Heart right ventricle (tissue), 16 donors: ENCODE results near the gene AMHR2. TPM values are rescaled to one million over a fixed set of nuclear protein-coding genes. Genes with fewer than 3 reads are reported as not detected.
A peak's percentile ranks its signal among the peaks of the same experiment; 100 is the strongest.

ENCODE experiments used
- ATAC-seq, 8 donors: fragments of 200-7000 bp; cut with Tn5 transposase; one replicate each; pipeline ENCODE4 v1.9.1; 2020; ENCODE audit warnings: mild to moderate bottlenecking in 8 of 8, moderate library complexity in 8 of 8, moderate number of reproducible peaks in 1 of 8
- DNase-seq, 2 donors: peaks; one replicate each; pipeline ENCODE4 v3.0.0-alpha.2; 2020
- H3K27ac ChIP-seq, 10 donors: fragments of 200-600 bp; sonication (generic) in 2 of 10; one replicate each; pipeline versions ENCODE4 v1.5.0 to v1.8.0; 2020 to 2022; ENCODE audit warnings: mild to moderate bottlenecking in 3 of 10
- H3K27me3 ChIP-seq, 7 donors: fragments of 200-600 bp; one replicate each; pipeline ENCODE4 v1.8.0; 2021 to 2022; ENCODE audit warnings: mild to moderate bottlenecking in 2 of 7
- H3K36me3 ChIP-seq, 9 donors: fragments of 200-600 bp; sonication (generic) in 1 of 9; one replicate each; pipeline versions ENCODE4 v1.5.0 to v1.8.0; 2020 to 2022; ENCODE audit warnings: mild to moderate bottlenecking in 2 of 9
- H3K4me1 ChIP-seq, 9 donors: fragments of 200-600 bp; sonication (generic) in 1 of 9; one replicate each; pipeline versions ENCODE4 v1.5.0 to v1.8.0; 2020 to 2022; ENCODE audit warnings: mild to moderate bottlenecking in 4 of 9
- H3K4me3 ChIP-seq, 10 donors: fragments of 200-600 bp; sonication (generic) in 2 of 10; one replicate each; pipeline versions ENCODE4 v1.5.0 to v1.8.0; 2020 to 2022; ENCODE audit warnings: mild to moderate bottlenecking in 7 of 10, moderate library complexity in 2 of 10
- H3K9me3 ChIP-seq, 11 donors: fragments of 200-600 bp in 10 of 11; sonication (generic) in 2 of 11; one replicate each; pipeline versions ENCODE4 v1.5.0 to v1.8.0; 2013 to 2022; ENCODE audit warnings: mild to moderate bottlenecking in 2 of 11, control low read depth in 1 of 11, moderate library complexity in 1 of 11
- CTCF ChIP-seq, 9 donors: fragments of 200-600 bp; sonication (generic) in 2 of 9; IDR thresholded peaks; one replicate each; pipeline versions ENCODE4 v1.5.0 to v1.8.0; 2021 to 2022; ENCODE audit warnings: antibody characterized with exemption in 9 of 9, mild to moderate bottlenecking in 5 of 9, moderate library complexity in 1 of 9
- WGBS, 2 donors: extraction: QIAGEN DNeasy Blood & Tissue Kit; methylation state at CpG; one replicate each; pipeline ENCODE4 v1.1.7; 2013; ENCODE audit warnings: inconsistent platforms in 1 of 2; 5-methylcytosine and 5-hydroxymethylcytosine counted together
- intact Hi-C, 10 donors: fragments of 100-400 bp; cut with DNase I; formaldehyde crosslinking; loops; one replicate each; pipeline versions ENCODE4 v1.11.1 to v1.14.2; 2022
- polyA plus RNA-seq, 2 donors: library from polyadenylated mRNA; stranded (reverse); fragments of 200-250 nt; gene quantifications; one replicate each; pipeline ENCODE4 v1.2.3, GENCODE V29; 2013
- total RNA-seq, 10 donors: library from RNA; stranded (reverse); fragmentation: NEBNext Ultra II Directional in 3 of 10; extraction: Animal tissue kit (Norgen Biotek cat#: 25700) in 3 of 10; gene quantifications; one replicate each; pipeline versions ENCODE4 v1.2.1 to v1.2.4, GENCODE V29; 2021 to 2023
- donor health status: Arrhythmogenic right ventricular cardiomyopathy.
- donor health status: ischemic (EF 13 %, LVEDD 7.1; RV severe dilation, severe dysfunction).
- donor health status: healthy with polysubstance abuse.
- donor health status: DM: no; HTN: yes; CAD: no.
- donor health status: DM: no; HTN: no; CAD: no.
- donor health status: ischemic (EF 25% LVEDD 6.9; RV normal size, moderate dysfunction).
- donor health status: ischemic (EF 25% LVEDD 5.7; RV mildly dilated, moderate dysfunction).
- donor health status: healthy.
- donor health status: DM: yes; HTN: yes; CAD: no.
- donor health status: Ischemic cardiomyopathy.
- donor health status: ischemic (EF 35%, LVEDD 5.7; RV mildly dilated, moderate dysfunction).
- donor health status: nonischemic (EF 11% LVEDD 7.7; RV severe dilation, severe dysfunction).
- donor health status: DM: yes; HTN: yes; CAD: no.
- donor health status: PGD.
- donor health status: ischemic (EF 29% LVEDD 5.4; RV normal size, mild dysfunction).
- donor health status: nonischemic (EF 23%, LVEDD 6.1; RV moderate dilation, normal function).

AMHR2 gene
- total and polyA plus RNA-seq, 12 donors: 0.24 to 0.94 (median 0.64) TPM; not detected in 7

DNA sequence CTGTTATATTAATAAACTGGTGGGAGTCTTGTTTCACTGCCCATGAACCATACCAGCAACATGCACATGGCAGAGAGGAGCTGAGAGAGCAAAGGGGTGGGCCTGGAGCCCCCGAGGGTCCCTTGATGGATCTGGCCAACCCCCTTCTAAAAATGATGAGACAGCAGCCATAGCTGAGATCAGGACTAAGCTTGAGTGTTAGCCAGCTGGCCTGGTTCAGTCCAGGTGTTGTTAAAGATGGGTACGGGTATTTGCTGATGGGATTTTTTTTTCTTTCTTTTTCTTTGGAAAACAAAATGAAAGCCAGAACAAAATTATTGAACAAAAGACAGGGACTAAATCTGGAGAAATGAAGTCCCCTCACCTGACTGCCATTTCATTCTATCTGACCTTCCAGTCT, 44.2 kb downstream of the AMHR2 start:
- WGBS, 2 donors: 51 to 60% methylated on average over 2 of the region's 2 CpGs
- intact Hi-C loops: no loop called here
- ATAC-seq (no peak), DNase-seq (no peak)
- Histone ChIP-seq H3K9me3 (no peaks in the 10 kb centered on the region), H3K27ac (peak overlapping the region in 2 of 10 donors; percentile 31 to 57), H3K4me1 (peaks cover 2 to 92% (median 58%) of the 10 kb centered on the region in 9 donors), H3K27me3 (no peaks in the 10 kb centered on the region), H3K4me3 (no peak overlapping the region), H3K36me3 (peaks cover 7 to 100% (median 98%) of the 10 kb centered on the region in 9 donors)
- no peak for TF ChIP-seq CTCF (IDR thresholded peaks at IDR 0.05)

DNA sequence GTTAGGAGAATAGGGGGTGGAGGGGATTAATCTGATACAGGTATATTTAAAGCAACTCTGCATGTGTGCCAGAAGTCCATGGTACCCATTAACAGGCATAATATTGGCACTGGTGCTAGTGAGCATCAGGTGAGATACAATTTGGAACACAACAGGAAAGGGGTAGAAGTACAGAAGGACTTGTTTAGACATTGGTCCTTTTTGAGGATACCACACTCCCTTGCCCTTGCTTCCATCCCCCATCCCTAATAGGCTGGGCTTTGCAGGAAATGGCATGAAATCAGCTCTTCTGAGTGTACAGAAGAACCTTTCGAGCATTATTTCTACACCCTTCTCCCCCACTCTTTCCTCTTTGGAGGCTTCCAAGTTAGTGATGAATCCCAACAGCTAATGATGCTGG, 44.6 kb downstream of the AMHR2 start:
- H3K27ac ChIP-seq: peak overlapping the region in 1 of 10 donors; percentile 31
- no peak overlapping the region for H3K4me3 ChIP-seq
- 45 to 59% methylated on average over 1 of the region's 1 CpG for WGBS, 2 donors
- peaks cover 7 to 100% (median 97%) of the 10 kb centered on the region in 9 donors for H3K36me3 ChIP-seq
- no peaks in the 10 kb centered on the region for H3K27me3 ChIP-seq
- no peaks in the 10 kb centered on the region for H3K9me3 ChIP-seq
- no peak for TF ChIP-seq CTCF (IDR thresholded peaks at IDR 0.05)
- DNase-seq: no peak
- no peak for ATAC-seq
- intact Hi-C loops: no loop called here
- H3K4me1 ChIP-seq: peaks cover 5 to 92% (median 58%) of the 10 kb centered on the region in 9 donors

GRCh38 chr12:53472056-53472582, 48.5 kb downstream of the AMHR2 start:
- Histone ChIP-seq H3K27me3 (no peaks in the 10 kb centered on the region), H3K4me3 (no peak overlapping the region), H3K9me3 (no peaks in the 10 kb centered on the region), H3K27ac (no peak overlapping the region), H3K4me1 (peaks cover 13 to 89% (median 58%) of the 10 kb centered on the region in 9 donors), H3K36me3 (peaks cover 6 to 100% (median 85%) of the 10 kb centered on the region in 9 donors)
- WGBS, 2 donors: 70 to 73% methylated on average over 1 of the region's 1 CpG
- intact Hi-C loops: no loop called here
- ATAC-seq (no peak), DNase-seq (no peak)
- TF ChIP-seq CTCF (IDR thresholded peaks at IDR 0.05): no peak

GRCh38 chr12:53474077-53474476, 50.4 kb downstream of the AMHR2 start:
- ATAC-seq (no peak), DNase-seq (no peak)
- peaks cover 2 to 100% (median 77%) of the 10 kb centered on the region in 9 donors for H3K36me3 ChIP-seq
- no peak for TF ChIP-seq CTCF (IDR thresholded peaks at IDR 0.05)
- 71 to 75% methylated on average over 2 of the region's 2 CpGs for WGBS, 2 donors
- intact Hi-C loops: no loop called here
- no peaks in the 10 kb centered on the region for H3K27me3 ChIP-seq
- peak overlapping the region in 1 of 10 donors; percentile 38 for H3K27ac ChIP-seq
- no peak overlapping the region for H3K4me3 ChIP-seq
- H3K9me3 ChIP-seq: no peaks in the 10 kb centered on the region
- peaks cover 18 to 89% (median 60%) of the 10 kb centered on the region in 9 donors for H3K4me1 ChIP-seq
